HG02938 (cell line): ENCODE data around the gene SMOC1.

Experiments
- ATAC-seq: cut with Tn5 transposase; IDR thresholded peaks from one replicate; pipeline ENCODE4 v1.9.1; 2021; ENCODE audit warnings: mild to moderate bottlenecking, moderate library complexity; ENCODE audit not compliant: unreplicated experiment

SMOC1 gene

DNA sequence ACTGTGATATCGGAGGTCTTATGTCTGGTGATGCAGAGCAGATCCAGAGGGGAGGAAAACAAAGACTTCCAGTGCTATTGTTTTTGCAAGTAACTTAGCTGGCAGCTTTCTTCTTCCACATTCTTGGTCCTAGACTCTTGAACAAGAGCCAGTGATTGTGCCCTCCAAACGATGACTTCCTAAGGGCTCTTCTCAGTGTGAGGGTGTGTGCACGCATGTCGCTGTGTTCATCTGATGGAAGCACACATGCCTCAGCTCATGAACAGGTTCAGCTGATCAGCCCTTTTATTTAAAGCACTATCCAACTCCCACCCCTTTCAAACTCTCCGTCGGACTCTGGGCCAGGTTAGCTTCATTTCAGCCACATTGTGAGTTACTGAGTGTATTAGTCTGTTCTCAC lies 59.5 kb downstream of the SMOC1 start:
- ATAC-seq, result no peak

DNA sequence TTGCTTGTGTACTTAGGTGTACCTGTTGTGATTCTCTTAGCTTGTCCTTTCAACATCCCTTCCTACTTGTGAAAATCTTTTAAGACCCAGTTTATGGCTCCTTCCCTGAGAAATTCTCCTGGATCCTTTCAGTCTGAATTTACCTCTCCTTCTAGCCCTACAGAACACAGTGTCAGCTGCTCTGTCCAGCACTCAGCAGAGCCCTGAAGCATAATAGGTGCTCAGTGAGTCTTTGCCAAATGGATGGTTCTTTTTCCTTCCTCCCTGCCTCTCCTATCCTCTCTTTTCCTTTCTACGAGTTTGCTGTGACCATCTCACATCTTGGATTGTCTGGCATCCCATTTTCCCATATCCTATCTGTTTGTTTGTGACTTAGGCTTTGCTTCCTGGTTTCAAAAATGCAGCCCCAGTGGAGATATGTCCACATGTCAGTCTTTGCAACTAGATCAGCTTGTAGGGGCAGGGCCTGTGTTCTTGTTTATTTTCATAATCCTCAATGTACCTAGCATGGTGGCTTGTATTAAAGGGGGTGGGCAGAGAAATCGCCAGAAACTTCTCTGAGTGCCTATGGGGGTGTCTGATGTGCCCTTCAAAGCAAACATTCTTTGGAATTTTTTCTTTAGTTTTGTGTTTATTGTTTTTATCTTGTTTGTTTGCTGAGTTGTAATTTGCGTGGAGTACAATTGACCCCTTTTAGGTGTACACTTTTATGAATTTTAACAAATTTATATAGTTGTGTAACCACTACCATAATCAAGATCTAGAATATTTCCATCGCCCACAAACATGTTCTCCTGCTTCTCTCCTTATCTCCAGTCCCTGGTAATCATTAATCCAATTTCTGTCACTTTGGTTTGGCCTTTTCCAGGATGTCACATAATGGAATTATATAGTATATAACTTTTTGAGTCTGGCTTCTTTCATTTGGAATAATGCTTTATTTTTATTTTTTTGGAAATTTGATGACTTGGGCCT lies 62.8 kb downstream of the SMOC1 start:
- no peak for ATAC-seq

DNA sequence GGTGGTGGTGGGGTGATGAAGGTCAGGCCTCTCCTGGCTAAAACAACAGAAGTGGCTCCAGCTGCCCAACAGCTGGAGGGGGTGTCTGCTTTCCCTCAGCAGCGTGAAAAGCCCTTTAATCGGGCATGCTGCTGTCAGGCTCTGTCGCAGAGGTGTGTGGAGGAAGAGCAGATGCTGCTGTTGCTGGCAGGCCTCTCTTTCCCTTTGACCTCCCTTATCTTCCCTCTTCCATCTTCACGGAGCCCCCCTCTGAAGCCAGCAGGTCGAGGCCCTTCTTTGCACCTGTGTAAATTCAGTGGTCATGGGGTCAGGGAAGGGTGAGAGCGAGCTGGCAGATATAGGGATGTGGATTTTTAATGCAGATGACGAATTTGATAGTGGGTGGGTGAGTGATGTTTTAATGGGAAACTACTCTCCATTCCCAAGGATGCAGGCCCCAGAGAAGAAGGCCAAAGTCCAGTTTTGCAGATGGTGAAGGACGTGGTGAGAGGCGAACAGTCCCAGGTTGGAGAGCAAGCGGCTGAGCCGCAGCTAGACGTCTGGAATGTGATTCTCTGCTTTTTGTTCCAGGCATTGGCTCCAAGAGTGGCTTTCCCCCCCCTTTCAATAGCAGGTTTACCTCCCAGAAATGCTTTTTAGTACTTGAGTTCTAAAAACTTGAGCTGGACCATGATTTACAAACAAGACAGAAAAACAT lies 64.0 kb downstream of the SMOC1 start:
- no peak for ATAC-seq

DNA sequence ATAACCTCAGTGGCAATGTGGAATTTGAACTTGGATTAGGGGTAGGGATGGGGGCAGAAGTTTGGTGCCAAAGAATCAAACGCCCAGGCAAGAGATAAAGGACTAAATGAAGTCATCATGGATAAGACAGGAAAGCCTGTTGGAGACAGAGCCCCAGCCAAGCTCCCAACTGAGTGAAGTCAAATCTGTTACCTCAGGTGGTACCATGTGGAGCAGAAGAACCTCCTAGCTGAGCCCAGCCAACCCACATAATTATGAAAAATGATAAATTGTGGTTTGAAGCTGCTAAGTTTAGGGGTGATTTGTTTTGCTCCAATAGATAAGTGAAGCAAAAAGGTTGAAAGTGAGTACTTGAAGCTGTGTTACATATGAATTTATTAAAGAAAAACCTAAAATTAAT lies 66.1 kb downstream of the SMOC1 start:
- ATAC-seq, result no peak

DNA sequence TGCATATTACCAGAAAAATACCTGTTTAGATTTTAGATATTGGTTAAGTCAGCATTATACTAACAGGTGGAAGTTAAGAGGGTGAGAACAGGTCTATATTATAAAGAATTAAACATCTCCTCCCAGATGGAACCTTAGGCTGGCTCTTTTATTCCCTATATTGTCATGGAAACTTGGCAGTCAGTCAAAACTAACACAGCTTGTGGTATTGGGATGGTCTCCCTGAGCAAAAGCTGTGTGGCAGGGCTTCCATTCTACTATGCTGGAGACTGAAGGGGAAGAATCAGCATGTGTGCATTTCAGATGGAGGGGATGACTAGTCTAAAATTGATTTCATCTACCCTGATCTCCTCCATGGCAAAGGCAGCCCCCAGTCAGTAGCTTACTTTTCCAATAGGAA lies 66.7 kb downstream of the SMOC1 start:
- ATAC-seq, result no peak

DNA sequence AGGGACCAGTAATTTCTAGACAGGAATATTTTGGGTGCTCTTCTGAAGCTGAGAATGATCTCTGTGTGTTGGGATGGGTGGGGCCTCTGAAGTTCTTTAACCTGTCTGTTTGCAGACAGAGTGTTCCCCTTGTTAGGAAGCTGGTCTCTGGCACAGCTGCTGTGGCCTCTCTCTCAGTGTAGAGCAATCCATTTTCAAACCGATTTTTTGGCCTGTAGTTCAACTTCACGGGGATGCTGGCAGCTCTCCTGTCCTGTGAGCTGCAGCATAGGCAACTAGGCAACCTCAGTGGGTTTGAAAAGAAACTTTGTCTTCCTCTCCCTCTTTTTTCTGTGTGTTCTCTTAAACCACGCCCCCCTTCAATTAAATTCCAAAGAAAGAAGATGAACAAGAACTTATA lies 69.1 kb downstream of the SMOC1 start:
- no peak for ATAC-seq

DNA sequence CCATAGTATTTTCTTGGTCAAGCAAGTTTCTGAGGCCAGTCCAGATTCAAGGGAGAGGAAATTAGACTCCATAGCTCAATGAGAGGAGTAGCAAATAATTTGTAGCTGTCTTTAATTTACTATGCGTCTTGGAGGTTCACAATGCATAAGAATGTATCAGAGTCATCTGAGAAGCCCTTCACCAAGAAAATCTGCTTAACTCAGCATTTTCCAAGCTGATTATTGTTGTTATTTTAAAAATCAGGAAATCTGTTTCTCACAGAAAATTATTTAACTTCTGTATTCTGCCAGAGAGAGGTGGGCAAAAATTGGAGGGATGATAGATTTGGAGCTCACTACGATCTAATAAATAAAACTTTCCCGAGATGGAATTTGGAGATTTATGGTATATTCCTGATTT lies 72.0 kb downstream of the SMOC1 start:
- no peak for ATAC-seq

DNA sequence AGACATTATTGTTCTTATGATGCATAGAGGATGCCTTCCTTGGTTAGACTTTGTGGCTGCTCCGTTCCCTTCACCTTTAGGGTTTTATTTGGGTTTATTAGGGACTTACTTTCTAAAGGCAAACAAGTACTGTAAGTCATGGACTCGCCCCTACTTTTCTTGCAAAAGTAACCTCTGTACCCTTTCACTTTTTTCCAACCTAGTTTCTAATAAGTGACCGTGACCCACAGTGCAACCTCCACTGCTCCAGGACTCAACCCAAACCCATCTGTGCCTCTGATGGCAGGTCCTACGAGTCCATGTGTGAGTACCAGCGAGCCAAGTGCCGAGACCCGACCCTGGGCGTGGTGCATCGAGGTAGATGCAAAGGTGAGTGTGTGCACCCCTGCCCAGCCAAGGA lies 72.7 kb downstream of the SMOC1 start:
- no peak for ATAC-seq

DNA sequence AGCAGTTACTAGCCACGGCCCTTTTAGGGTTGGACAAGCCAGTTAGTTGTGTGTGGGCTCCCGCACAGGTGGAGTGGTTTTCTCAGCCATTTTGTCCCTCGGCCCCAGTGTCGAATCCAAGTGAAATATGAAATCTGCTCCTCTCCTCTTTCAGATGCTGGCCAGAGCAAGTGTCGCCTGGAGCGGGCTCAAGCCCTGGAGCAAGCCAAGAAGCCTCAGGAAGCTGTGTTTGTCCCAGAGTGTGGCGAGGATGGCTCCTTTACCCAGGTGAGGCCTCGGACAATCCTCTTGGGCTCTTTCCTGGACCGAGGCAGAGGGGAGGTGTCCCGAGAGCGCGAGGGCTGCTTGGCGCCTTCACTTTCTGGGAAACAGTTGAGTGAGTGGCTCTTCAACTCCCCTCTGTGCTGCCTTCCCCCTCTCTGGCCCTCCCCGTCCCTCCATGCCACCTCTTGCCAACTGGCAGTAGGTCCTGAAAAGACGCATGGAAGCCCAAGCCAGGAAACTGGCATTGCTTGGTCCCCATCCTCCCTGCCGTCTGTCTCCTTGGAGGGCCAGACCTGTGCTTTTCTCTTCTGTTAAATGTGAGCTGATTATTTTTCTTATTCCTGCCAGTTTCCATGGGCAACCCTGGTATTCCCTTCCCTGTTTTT lies 74.2 kb downstream of the SMOC1 start:
- ATAC-seq, result no peak

DNA sequence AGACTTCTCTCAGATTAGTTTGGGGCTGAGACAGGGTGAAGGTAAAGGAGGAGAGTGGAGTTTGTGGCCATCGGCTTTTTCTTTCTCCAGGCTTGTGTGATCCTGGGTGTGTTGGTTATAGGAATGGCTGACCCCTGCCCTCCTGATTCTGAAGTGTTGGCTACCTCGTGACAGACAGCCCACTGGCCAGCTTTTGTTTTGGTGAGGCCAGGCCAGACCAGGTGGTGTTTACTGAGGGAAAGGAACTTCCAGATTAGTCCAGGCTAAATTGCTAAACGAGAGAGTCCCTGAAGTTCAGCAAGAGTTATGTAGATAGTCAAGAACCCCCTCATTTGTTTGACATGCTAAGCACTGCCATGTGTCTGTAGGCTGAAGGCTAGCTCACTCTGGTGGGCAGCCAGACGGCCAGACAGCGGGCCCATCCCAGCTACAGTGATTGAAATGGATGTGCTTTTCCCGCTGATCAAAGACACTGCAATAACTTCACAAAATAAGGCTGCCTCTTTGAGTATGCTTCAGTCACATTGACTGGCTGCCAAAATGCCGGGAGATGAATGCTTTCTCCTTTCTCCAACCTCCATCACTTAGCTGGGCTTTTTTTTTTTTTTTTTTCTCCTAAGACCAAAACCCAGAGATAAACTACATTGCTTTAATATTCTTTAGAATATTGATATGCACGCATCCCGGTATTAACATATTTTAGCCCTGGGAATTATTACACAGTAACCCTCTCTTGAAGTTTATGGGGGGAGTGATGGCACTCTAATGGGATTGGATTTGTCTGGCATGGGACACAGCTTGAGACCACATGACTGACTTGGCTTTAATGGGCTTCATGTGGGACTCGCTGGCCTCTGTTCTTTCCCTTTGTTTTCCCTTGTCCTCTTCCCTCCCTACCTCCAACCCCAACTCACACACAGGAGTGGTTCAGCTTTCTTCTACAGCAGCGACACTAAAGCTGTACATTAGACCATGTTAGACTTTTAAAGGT lies 76.9 kb downstream of the SMOC1 start:
- no peak for ATAC-seq

DNA sequence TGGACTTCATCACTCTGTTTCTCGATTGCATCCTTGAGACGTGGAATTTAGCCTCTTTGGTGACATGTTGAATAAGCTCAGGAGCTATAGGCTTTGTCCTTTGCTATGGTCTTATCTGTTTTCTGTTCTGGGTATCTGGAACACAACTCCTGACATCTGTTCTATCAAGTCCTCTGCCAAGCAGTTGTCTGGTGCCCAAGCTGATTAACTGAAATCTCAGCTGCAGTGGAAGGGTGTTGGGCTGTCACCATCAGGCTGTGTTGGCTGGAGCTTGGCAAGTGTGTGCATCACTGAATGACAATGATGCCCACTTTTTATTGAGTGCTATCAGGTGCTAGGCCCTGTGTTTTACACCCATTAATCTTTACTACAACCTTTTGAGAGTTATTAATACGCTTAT lies 77.8 kb downstream of the SMOC1 start:
- no peak for ATAC-seq

DNA sequence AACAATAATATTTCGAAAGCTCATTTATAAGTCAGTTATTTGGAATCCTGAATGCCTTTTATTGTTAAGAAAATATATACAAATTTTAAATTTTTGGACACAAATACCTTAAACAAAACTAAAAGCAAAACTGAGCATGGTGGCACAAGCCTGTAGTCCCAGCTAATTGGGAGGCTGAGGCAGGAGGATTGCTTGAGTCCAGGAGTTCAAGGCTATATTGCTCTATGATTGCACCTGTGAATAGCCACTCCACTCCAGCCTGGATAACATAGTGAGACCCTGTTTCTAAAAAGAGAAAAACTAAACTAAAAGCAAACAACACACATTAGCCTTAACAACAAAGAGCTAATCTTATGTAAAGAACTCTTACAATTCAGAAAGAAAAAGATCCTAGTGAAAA lies 78.8 kb downstream of the SMOC1 start:
- no peak for ATAC-seq

DNA sequence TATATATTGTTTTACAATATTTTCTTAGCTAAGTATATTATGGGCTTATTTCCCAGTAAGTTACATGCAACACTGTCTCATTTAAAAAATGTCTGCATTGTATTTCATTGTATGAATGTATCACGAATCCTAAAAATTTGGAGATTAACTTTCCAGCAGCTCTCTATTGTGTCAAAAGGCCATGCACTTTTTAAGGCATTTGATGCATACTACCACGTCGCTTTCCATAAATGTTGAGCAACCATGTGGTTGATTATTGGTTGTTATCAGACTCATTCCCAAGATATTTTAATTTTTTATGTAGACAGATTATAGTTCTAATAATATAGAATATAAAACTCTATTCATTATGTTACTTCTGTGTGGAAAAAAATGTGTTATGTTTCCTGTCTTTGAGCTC lies 79.9 kb downstream of the SMOC1 start:
- no peak for ATAC-seq

DNA sequence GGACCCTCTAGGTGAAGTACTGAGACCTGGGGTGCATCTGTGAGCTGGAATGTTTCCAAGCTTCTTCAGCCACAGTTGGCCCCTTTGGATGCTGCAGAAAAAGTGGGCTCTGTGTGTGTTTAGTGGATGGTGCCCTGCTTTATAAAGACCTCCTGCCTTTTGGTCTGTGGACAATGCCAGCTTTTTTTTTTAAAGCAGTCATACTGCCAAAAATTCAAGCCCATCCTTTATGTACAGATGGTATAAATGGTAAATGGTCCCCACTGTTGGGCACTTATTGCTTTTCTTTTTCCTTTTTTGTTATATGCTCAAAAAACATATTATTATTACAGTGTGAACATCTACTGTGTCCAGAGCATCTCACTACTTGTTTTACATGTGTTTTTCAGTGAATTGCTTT lies 81.1 kb downstream of the SMOC1 start:
- ATAC-seq, result no peak

DNA sequence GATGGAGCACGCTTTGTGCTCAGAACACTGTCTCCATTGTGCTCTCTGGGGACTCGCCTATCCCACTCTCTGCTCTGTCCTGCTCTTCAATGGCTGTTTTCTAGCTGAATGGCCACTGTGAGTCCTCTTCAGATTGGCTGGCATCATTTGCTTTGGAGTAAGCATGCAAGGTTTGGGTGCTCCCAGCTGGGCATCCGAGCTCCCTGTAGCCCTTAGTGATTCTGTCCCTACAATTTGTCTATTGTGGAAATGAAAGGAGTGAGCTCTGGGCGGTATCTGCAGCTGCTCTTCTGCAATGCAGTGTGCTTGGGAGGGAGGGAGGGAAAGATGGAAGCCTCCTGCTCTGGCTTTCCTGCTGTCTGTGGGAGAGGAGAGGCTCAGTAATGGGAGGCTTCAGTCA lies 84.8 kb downstream of the SMOC1 start:
- no peak for ATAC-seq

DNA sequence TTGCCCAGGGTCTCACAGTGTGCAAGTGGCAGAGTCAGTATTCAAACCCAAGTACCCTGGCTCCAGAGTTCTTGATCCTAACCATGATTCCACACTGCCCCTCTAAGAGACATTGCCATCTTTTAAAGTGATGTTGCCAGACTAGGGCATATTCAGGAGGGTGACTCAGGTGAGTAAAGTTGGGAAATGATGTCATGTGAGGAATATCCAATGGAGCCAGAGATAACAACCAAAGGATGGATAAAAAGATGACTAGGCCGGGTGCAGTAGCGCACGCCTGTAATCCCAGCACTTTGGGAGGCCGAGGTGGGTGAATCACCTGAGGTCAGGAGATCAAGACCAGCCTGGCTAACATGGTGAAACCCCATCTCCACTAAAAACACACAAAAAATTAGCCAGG lies 85.6 kb downstream of the SMOC1 start:
- ATAC-seq, result no peak

DNA sequence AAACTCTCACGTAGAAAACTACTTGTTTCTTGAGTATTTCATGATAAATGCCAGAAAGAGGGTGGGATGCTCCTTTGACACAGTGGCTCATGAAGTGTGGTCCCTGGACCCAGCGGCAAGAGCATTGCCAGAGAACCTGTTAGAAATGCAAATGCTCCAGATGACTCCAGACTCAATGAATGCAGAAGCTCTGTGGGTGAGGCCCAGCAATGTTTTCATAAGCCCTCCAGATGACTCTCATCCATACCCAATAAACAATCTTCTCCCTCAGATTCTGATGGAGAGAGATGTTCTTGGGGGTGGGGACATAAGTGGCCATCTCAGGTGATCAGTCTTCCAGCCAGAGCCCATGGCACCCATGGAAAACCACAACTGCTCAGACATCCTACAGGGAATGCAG lies 88.9 kb downstream of the SMOC1 start:
- ATAC-seq, result no peak

DNA sequence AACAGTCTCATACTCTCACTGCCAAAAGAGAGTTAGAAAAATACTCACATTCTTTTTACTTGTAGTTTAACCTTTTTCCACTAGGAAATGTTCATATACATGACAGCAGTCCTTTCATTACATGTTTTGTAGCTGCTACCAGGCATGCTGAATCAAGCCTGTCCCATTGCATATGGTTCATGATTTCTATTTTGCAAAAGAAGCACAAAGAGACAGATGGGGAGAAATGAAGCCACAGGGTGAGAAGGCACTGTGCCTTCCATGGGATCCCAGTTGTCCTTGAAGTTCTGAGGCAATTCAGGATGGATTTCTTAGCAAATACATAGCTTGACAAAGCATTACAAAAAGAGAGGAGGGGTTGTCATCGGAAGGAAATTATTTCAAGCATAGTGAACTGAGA lies 89.5 kb downstream of the SMOC1 start:
- no peak for ATAC-seq

DNA sequence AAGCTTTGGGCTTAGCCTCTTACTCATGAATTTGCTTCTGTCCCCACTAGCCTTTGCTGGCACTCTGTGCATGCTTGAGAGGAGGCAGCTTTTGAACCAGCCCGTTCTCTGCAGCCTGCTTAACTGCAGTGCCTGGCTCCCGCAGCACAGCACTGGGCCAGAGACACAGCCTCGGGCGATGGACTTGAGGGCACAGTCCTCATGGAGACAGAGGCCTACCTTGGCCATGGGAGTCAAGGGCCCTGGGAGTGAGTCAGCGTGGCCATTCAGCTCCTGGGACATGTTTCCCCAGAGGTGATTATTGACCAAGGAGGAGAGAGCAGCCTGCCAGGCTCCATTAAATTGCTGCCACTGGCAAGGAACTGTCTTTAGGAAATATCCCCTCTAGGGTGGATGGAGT lies 93.5 kb downstream of the SMOC1 start:
- ATAC-seq, result no peak

DNA sequence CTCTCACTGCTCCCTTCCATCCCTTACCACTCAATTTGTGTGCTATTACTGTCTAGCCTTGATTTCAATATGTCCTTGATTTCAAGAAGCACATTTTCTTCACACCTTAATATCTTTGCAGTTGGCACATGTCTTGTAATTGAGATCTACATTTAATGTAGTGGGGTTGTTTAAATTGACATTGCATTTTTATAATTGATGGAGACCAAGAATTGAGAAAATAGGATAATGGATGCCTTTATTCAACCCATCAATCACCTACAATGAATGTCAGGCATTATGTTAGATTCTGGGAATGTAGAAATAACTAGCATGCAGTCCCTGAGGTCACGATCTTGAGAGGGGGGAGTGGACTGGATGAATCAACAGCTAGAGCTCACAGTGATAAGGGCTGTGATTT lies 94.6 kb downstream of the SMOC1 start:
- no peak for ATAC-seq

DNA sequence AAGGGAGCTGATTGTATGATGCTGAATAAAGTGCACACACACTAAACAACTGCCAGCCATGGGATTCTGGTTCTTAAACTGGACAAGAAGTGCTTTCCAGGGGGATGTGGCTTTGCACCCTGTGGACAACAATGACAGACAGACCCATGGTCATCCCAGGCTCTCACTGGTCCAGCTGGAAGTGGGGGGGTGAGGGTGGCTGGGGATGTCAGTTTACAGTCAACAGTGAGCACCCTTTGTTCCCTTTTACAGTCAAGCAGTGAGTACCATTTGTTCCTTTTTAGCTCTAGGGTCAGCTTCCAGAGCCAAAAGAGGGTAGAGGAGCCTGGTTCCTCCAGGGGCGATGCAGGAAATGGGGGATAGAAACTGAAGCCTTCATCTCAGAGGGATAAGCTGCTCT lies 100.7 kb downstream of the SMOC1 start:
- ATAC-seq, result no peak
